ENCODE results near the gene ANKRD11.

ANKRD11 gene

DNA sequence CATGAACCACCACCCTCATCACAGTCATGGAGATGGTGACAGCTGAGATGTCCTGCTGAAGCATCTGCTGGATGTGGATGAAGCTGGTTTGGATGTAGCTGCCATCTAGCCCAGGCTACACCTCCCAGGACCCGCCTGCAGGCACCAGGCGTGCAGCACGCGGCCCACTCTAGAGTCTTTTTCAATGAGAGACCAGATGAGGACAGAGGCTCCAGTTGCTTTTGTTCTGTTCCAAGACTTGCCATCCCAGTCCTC lies 170.8 kb downstream of the ANKRD11 start:
- TF ChIP-seq, protein P1, sequence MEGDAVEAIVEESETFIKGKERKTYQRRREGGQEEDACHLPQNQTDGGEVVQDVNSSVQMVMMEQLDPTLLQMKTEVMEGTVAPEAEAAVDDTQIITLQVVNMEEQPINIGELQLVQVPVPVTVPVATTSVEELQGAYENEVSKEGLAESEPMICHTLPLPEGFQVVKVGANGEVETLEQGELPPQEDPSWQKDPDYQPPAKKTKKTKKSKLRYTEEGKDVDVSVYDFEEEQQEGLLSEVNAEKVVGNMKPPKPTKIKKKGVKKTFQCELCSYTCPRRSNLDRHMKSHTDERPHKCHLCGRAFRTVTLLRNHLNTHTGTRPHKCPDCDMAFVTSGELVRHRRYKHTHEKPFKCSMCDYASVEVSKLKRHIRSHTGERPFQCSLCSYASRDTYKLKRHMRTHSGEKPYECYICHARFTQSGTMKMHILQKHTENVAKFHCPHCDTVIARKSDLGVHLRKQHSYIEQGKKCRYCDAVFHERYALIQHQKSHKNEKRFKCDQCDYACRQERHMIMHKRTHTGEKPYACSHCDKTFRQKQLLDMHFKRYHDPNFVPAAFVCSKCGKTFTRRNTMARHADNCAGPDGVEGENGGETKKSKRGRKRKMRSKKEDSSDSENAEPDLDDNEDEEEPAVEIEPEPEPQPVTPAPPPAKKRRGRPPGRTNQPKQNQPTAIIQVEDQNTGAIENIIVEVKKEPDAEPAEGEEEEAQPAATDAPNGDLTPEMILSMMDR (IDR thresholded peaks at IDR 0.05; ENCODE audit: low read depth, low read length, missing control alignments) = no peak
- peak overlapping the region; percentile 27 for H3K4me3 ChIP-seq (replicated peaks; ENCODE audit: low read depth, low read length)
- no peak for DNase-seq (ENCODE audit: extremely low read depth, low read depth)

DNA sequence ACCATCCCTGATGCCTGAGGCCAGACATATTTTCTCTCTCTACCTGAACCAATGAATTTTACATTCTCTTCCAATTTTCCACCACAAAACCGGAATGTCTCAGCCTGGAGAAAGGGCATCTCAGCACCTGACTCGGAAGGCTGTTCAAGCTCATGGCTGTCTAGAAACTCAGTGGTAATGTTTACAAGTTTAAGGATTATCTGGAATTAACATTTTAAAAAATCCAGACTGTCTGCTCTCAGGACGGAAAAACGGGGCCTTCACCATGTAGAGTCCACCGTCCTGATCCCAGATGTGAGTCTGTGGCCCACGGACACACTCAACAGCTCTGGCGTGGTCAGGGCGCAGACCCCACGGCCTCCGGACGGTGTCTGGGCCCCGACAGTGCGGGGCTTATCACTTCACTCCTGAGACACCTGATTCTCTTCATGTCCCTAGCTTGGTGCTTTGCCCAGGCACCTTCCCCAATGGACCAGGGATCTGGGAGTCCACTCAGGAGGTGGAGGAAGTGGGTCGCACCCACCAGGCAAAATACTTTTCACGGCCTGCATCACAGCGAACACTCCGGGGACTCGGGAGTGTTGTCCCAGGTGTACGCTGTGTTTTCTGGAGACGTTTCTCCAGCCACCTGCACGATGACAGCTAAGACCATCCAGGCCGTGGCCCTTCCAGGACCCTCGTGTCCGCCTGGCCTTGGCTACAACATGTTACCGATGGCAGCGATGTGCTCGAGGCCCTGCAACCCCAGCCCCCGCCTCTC lies 171.3 kb downstream of the ANKRD11 start:
- DNase-seq (ENCODE audit: extremely low read depth, low read depth) = no peak
- TF ChIP-seq, protein P1 (IDR thresholded peaks at IDR 0.05; ENCODE audit: low read depth, low read length, missing control alignments) = no peak
- no peak overlapping the region for H3K4me3 ChIP-seq (replicated peaks; ENCODE audit: low read depth, low read length)

DNA sequence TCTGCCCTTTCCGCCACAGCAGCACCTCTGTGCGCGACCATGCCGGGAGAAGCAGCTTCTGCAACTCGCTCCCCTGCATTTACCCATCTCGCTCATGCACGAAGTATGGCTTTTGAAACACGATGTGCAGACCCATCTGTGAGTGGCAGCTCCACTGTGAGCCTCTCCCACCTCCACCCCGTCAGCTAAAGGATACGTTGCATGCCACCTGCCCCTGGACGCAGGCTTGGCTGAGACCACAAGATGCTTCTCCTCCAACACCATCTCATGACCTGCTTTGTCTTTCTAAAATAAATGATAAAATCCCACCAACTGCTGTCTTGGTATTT lies 172.0 kb downstream of the ANKRD11 start:
- no peak for DNase-seq (ENCODE audit: extremely low read depth, low read depth)
- no peak overlapping the region for H3K4me3 ChIP-seq (replicated peaks; ENCODE audit: low read depth, low read length)
- TF ChIP-seq, protein P1 (IDR thresholded peaks at IDR 0.05; ENCODE audit: low read depth, low read length, missing control alignments) = no peak

DNA sequence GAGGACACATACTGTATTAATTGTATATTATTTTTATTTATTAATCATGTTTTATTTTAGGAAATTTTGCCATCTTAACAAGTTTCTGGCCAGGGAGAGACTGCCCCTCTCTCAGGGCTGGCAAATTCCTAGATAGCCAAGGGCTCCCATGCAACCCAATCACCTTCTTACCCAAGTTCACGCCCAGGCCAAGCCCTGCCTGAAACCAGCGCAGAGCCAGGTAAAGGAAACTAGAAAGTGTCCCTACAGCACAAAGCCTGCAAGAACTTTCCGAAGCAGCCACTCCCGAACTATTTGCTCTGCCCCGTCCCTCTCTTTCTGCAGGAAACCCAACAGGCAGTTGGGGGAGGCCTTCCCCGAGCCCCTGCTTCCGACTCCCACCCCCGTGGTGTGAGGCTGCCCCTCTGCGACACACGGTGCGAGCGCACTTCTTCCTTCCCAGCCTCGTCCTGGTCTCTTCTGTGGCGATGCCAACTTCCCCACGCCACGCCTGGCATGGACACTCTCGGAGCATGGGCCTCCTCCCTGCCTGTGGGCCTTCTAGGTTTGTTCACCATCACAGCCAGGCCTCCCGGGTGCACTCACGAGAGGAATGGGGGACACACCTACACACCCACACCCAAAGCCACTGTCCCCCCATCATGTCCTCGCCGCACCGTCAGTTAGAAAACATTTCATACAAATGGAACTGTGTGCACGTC lies 172.5 kb downstream of the ANKRD11 start:
- H3K4me3 ChIP-seq (replicated peaks; ENCODE audit: low read depth, low read length) = no peak overlapping the region
- TF ChIP-seq, protein P1 (IDR thresholded peaks at IDR 0.05; ENCODE audit: low read depth, low read length, missing control alignments) = no peak
- DNase-seq (ENCODE audit: extremely low read depth, low read depth) = no peak

DNA sequence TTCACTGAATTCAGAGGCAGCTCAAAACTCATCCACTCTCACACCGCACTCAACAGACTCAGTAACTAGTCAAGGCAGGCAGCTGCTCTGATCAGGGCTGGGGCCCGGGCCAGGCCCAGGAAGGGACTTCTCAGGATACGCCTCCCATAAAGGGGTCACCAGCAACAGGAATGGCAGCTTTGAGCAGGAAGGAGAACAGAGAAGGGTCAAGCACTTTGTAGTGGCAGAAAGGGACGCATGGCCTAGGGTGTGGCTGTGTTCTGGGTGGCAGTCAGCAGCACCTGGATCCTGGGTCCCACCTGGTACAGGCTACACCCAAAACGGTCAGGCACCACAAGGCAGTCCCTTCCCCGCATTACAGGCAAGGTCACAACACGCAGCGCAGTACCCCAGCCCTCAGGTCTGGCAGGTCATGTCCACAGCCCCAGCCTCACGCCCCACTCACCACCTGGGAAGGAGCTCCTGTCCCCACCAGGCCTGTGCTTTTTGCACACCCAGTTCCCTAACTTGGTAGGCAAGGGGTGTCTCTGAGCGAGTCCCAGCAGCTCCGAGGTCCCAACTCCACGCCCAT lies 173.2 kb downstream of the ANKRD11 start:
- no peak overlapping the region for H3K4me3 ChIP-seq (replicated peaks; ENCODE audit: low read depth, low read length)
- DNase-seq (ENCODE audit: extremely low read depth, low read depth) = no peak
- TF ChIP-seq, protein P1 (IDR thresholded peaks at IDR 0.05; ENCODE audit: low read depth, low read length, missing control alignments) = no peak

DNA sequence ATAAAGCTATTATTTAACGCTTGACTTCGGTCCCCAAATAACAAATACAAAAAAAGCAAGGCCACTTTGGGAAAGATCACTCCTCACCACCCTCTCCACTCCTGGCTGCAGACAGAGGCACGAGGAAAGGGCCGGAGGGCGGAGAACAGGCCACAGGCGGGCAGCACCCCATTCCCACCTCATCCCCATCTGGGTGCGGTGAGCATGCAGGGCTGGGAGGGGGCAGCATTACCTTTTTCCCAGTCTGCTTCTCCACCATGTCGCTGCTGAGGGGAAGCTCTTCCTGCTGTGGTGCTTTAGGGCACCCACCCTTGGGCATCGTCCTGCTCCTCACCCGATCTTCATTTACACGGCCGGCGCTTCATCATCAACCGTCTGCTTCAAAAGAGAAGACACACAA lies 173.7 kb downstream of the ANKRD11 start:
- TF ChIP-seq, protein P1 (IDR thresholded peaks at IDR 0.05; ENCODE audit: low read depth, low read length, missing control alignments) = no peak
- DNase-seq (ENCODE audit: extremely low read depth, low read depth) = no peak
- H3K4me3 ChIP-seq (replicated peaks; ENCODE audit: low read depth, low read length) = no peak overlapping the region
